HG02973 (cell line): ENCODE measurements around the gene ZNF287.
"Not testable (repeated sequence)": the region's sequence is repeated elsewhere in the genome, so short reads cannot be mapped to it uniquely, and the experiment has no call there.

ENCODE experiments used
- ATAC-seq: cut with Tn5 transposase; IDR thresholded peaks from one replicate; pipeline ENCODE4 v1.9.1; 2021; ENCODE audit warnings: moderate library complexity; ENCODE audit not compliant: unreplicated experiment

The ZNF287 gene

DNA sequence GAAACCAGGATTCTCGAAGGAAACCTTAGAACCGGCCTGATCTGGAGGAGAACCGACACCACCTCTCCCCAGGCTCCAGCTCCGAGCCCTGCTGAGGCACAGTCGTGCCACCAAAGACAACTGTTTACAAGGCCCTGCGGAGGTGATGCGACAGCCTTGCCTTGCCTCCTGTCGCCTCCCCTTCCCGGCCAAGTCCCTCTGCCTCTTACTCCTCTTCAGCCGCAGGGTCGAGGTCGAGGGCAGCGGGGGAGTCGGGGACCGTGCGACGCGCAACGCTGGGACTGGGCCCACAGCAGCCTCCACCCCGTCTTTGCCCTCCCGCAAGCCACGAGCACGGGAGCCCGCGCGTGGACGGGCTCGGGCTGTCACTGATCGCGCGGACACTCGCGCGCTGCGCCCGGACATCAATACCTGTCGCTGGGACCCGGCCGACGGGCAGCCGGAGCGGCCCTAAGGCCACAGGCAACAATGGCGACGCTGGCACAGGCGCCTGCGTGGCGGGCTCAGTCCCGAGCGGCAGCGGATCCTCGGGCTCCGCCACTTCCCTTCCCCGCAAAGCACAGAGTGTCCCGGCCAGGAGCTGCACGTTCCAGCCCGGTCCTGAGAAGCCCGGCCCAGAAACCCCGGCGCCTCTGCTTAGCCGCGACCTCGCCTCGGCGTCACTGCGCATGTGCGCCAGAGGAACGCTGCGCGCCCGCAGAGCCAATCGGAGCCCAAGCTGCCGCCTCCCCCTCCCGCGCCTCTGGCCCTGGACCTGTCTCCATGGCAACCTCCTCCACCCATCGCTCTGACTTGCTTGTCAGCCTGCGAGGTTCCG, at the start of gene ZNF287:
Gene ZNF287 (minus strand): TSS at position 664 of the 817 bp plus-strand sequence. CDS start 1,473 bp downstream, outside the sequence.
- ATAC-seq, result peak; percentile 93

DNA sequence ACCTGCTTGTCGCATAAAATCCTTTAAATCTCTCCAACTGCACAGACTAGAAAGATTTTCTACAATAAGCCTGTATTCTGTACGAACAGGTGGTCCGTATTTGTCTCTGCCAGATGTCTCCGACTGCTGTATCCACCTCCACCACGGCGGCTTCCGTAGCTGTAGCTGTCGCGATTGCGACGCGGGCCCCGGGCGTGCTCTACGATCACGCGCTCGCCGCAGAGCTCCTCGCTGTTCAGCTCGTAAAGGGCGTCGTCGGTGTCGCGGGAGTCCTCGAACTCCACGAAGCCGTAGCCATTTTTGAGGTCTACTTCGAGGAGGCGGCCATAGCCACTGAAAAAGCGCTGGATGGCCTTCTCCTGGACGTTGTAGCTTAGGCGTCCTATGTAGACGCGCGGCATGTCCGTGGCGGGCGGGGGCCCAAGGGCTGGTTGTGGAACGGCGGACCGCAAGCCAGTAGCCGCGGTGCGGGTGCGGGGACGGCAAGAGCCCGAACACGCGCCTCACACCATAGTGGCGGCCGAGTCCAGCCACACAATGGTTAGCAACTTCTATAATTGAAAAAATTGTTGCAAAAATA, 48.6 kb upstream of the ZNF287 start:
- ATAC-seq, result no peak

DNA sequence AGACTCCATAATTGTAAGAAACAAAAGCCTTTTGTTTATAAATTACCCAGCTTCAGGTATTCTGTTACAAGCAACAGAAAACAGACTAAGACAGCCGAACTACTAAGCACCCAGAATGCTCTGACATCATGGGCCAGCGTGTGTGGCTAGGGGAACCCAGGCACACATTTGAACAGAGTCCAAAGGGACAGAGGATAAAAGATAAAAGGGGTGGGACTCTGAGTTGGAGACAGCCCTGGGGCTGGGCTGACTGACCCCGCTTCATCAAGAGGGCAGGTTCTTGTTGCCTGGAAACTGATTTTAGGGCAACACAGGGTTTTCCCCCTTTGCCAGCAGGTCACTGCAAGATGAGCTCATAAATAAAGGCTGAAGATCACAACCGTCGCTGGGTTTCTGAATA, 30.5 kb upstream of the ZNF287 start:
- no peak for ATAC-seq

DNA sequence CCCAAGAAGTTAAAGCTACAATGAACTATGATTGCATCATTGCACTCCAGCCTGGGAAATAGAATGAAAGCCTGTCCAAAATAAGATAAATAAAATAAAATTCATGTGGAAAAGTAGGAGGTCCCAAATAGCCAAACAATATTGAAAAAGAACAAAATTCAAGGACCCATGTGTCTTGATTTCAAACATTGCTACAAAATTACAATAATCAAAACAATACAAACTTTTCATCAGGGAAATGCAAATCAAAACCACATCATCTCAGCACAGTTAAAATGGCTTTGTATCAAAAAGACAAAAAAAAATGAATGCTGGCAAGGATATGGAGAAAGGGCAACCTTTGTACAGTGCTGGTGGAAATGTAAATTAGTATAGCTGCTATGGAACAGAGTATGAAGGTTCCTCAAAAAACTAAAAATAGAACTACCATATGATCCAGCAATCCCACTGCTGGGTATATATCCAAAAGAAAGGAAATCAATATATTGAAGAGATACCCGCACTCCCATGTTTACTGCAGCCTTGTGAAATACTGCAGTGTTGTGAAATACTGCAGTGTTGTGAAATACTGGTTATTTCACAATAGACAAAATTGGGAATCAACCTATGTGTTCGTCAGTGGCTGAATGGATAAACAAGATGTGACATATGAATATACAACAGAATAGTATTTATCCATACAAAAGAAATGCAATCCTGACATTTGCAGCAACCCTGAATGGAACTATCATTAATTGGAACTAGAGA, 24.5 kb upstream of the ZNF287 start:
- no peak for ATAC-seq

DNA sequence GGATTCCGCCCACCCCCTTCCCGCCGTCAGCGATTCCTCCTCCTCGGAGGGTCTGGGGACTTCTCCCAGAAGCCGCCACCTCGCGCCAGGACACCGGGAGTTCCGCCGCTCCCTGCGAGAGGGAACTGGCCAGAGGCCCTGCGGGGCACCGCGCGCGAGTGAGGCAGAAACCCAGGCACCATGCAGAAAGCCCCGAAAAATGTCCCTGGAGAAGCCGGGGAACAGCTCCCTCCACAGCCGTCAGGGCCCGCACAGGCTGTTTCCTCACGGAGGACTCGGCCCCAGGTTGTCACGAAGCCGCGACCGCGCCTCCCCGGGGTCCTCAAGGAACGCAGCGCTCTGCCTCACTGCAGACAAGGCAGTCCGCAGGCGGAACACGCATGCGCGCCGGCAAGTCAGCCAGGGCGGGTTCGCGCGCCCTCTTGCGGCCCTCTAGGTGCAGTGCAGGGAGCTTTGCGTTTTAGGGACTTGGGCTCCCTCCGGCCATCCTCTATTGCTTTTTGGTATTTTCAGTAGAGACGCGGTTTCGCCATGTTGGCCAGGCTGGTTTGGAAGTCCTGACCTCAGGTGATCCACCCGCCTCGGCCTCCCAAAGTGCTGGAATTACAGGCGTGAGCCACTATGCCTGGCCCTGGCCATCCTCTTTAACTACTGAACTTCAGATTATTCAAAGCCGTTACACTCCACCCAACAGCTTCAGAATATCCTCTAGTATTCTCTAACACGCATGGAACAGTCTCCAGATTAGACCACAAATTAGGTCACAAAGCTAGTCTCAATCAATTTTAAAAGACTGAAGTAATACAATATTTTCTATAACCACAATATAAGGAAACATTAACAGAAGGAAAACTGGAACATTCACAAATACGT, 20.3 kb upstream of the ZNF287 start:
- ATAC-seq, result peak; percentile 69

GRCh38 chr17:16585796-16586195, 16.8 kb upstream of the ZNF287 start:
- no peak for ATAC-seq

DNA sequence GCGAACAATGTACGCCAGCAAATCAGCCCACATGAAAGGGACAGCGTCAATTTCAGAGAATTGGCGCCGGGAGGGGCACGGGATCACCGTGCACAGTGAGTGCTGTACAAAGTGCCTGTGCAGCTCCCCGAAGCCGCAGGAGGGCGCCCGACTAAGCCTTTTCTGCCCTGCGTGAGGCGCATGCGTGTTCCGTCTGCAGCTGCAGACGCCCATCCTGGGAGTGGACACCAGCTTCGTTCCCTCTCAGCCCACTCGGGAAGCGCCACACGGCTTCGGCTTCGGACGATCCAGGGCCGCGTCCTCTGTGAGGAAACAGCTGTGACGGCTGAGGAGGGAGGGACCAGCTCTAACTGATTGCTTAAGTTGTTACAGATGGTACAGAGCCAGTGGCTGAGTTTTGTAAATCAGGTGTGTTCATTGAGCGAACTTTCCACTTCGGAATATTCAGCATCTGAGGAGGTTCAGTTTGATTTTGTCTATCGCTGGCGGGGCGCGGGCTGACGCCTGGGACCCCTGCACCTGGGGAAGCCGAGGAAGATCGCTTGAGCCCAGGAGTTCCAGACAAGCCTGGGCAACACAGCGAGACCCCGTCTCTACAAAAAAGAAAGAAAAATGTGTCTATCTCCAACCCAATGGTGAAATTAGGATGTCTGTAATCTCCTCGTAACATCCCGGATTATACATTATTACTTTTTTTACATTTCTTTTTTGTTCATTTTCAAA, 15.4 kb upstream of the ZNF287 start:
- ATAC-seq, result peak; percentile 73

- ATAC-seq, result no peak
Measured at GRCh38 chr17:16583781-16584180, 14.8 kb upstream of the ZNF287 start.

DNA sequence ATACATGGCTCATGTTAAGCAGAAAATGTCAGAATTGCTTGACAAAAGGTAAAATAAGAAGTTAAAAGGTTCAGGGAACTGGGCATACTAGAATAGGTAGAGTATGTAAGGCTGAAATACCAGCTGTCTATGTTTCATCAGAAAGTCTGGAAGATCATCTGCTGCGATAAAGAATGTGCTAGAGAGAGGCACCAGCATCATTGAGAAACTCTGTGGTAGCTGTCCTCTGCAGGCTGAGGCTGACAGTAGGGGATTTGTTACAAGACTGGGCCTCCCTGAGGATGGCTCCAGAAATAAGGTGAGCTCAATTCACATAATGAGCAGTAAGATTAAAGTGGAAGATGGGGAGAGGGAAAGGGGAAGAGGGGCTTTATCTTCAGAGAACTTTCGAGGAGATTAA, 4.5 kb upstream of the ZNF287 start:
- no peak for ATAC-seq

GRCh38 chr17:16569358-16569712, 331 bp upstream of the ZNF287 start:
- ATAC-seq, result peak; percentile 18

DNA sequence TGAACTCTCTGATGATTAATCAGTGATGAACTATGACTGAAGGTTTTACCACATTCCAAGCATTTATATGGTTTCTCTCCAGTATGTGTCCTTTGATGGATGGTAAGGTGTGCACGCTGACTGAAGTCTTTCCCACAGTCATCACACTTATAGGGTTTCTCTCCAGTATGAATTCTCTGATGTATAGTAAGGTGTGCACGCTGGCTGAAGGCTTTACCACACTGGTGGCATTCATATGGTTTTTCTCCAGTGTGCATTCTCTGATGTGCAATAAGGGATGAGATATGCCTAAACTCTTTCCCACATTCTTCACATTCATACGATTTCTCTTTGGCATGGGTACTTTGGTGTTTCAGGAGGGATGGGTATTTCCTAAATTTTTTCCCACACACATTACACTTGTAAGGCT, 16.4 kb downstream of the ZNF287 start:
- ATAC-seq, result no peak

- no peak for ATAC-seq
Measured at GRCh38 chr17:16551878-16552636, 16.9 kb downstream of the ZNF287 start.

GRCh38 chr17:16537130-16537458, 31.9 kb downstream of the ZNF287 start:
- ATAC-seq, result no peak

DNA sequence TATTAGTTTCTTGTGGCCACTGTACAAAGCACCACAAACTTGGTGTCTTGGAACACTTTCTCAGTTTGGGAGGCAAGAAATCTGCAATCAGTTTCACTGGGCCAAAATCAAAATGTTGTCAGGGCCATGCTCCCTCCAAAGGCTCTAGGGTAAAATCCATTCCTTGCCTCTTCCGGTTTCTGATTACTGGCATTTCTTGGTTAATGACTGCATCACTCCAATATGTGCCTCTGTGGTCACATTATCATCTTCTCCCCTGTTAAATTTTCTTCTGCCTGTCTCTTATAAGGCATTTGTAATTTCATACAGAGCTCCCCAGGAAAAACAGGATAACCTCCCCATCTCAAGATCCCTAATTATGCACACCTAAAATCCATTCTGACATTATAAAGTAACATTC, 34.8 kb downstream of the ZNF287 start:
- no peak for ATAC-seq

DNA sequence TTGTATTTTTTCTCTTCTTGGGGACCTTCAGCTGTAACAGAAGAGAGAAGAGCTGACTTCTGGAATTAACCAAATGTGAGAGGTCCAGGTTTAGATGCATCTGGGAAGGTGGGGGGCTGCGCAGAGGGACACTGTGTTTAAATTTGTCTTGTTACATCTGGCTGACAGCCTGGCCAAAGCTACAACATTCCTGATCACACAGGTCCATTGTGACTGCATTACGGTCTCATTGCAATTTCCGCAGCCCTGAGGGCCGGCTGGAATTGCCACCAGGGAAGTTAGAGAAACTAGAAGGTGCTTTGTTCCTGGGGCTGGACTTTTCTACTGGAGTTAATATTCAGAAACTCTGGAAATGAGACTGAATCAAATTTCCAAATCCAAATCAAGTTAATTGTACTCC, 39.1 kb downstream of the ZNF287 start:
- ATAC-seq, result no peak

GRCh38 chr17:16527298-16527697, 41.7 kb downstream of the ZNF287 start:
- no peak for ATAC-seq

DNA sequence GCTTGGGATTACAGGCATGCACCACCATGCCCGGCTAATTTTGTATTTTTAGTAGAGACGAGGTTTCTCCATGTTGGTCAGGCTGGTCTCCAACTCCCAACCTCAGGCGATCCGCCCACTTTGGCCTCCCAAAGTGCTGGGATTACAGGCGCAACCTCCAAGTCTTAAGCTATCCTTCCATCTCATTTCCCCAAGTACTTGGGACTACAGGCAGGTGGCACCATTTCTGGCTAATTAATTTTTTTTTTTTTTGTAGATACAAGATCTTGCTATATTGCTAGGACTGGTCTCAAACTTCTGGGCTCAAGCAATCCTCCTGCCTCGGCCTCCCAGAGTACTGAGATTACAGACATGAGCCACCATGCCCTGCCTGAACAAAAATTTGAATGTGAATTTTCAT, 43.4 kb downstream of the ZNF287 start:
- ATAC-seq, result not testable (repeated sequence)

DNA sequence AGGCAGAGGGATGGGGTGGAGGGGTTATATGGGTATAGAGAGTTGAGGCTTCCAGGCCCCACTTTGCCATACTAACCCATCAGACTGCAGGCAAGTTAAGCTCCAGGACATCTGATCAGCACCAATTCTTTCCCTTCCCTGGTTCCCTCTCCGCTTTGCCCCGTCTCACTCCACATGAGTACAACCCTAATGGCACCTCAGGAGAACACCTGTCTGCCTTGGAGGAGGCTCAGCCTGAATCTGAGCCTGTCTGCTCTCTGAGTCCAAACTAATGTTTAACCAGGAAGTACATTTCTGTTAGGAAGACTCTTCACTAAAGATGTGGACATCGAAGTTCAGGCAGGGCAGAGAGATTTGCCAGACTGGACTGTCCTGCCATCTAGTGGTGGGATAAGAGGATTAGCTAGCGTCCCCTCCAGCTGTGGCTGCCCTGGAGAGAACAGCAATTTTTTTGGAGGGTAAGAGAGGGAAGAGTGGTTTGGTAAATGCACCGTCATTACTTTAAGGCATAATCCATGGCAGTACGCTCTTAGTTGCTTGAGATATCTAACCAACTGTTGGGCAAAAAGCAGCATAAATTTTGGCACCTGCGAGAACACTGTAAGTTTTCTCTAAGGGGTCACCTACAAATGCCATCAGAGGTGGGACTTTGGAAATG, 47.8 kb downstream of the ZNF287 start:
- ATAC-seq, result no peak

- no peak for ATAC-seq
Measured at GRCh38 chr17:16519021-16519420, 50.0 kb downstream of the ZNF287 start.
